SK-N-SH treated with all-trans-retinoic acid at 6 μM for 48 hours (cell line): ENCODE data around the gene NTN5.

Source experiments
- BACH2 ChIP-seq: fragments of 250-450 bp; sonication (Bioruptor Pico); IDR thresholded peaks from 2 replicates; pipeline ENCODE4 v1.9.0; 2021; ENCODE audit warnings: mild to moderate bottlenecking, borderline replicate concordance
- CSDC2 ChIP-seq: fragments of 250-450 bp; sonication (Bioruptor Pico); IDR thresholded peaks from 2 replicates; pipeline ENCODE4 v1.5.0; 2020; ENCODE audit warnings: mild to moderate bottlenecking, moderate library complexity
- GLIS3 ChIP-seq: fragments of 250-450 bp; sonication (Bioruptor Pico); IDR thresholded peaks from 2 replicates; pipeline ENCODE4 v1.5.0; 2020; ENCODE audit warnings: mild to moderate bottlenecking, moderate library complexity
- PATZ1 ChIP-seq: fragments of 250-450 bp; sonication (Bioruptor Pico); IDR thresholded peaks from 2 replicates; pipeline ENCODE4 v1.8.0; 2020; ENCODE audit warnings: mild to moderate bottlenecking, moderate library complexity, borderline replicate concordance
- PPARA ChIP-seq: fragments of 250-450 bp; sonication (Bioruptor Pico); IDR thresholded peaks from 2 replicates; pipeline ENCODE4 v1.5.0; 2020; ENCODE audit warnings: mild to moderate bottlenecking, borderline replicate concordance
- RARB ChIP-seq: fragments of 250-450 bp; sonication (Bioruptor Pico); IDR thresholded peaks from 2 replicates; pipeline ENCODE4 v1.8.0; 2021; ENCODE audit warnings: mild to moderate bottlenecking, moderate library complexity
- TCF4 ChIP-seq: fragments of 250-450 bp; sonication (Bioruptor Pico); IDR thresholded peaks from 2 replicates; pipeline ENCODE4 v1.8.0; 2021; ENCODE audit warnings: mild to moderate bottlenecking, moderate library complexity, borderline replicate concordance
- TOX ChIP-seq: fragments of 250-450 bp; sonication (Bioruptor Pico); IDR thresholded peaks from 2 replicates; pipeline ENCODE4 v1.8.0; 2021; ENCODE audit warnings: mild to moderate bottlenecking, moderate library complexity, borderline replicate concordance
- ZC3H10 ChIP-seq: fragments of 250-450 bp; sonication (Bioruptor Pico); IDR thresholded peaks from 2 replicates; pipeline ENCODE4 v1.5.1; 2021; ENCODE audit warnings: mild to moderate bottlenecking, moderate library complexity
- ZFP3 ChIP-seq: fragments of 250-450 bp; sonication (Bioruptor Pico); IDR thresholded peaks from 2 replicates; pipeline ENCODE4 v1.5.0; 2020; ENCODE audit warnings: mild to moderate bottlenecking, moderate library complexity
- ZNF70 ChIP-seq: fragments of 450-650 bp; formaldehyde crosslinking; IDR thresholded peaks from 2 replicates; pipeline ENCODE4 v1.5.0; 2020; ENCODE audit warnings: mild to moderate bottlenecking, moderate library complexity

DNA sequence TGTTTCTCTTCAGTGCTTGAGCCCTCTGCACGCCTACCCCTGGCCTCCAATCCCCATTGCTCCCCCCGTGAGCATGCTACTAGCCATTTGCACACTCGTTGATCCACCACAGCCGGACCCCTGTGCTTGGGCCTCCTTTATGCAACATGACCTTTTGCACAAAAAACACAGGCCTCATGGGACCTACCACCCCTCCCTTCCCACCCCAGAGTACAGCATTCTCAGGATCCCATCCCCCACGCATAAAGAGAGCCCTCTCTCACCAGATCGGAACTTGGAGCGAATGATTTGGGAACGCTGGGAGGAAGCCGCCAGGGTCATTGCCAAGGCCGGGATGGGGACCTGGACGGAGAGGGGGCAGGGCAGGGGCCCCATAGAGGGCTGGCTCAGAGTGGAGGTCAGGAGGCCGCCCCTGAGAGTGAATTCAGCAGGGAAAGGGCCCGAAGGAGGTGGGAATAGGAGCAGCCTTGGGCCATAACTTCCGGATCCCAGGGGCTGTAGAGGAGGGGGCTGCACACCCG lies 46.0 kb upstream of the NTN5 start:
- TF ChIP-seq ZFP3 (CRISPR knock-in tag) (no peak), PPARA (CRISPR knock-in tag) (no peak), BACH2 (CRISPR knock-in tag) (no peak), TCF4 (CRISPR knock-in tag) (no peak), PATZ1 (CRISPR knock-in tag) (no peak), ZC3H10 (CRISPR knock-in tag) (no peak), GLIS3 (no peak), CSDC2 (CRISPR knock-in tag) (no peak), TOX (CRISPR knock-in tag) (no peak), RARB (no peak), ZNF70 (no peak)
